ENCODE measurements around the gene IGSF9B. TPM values are rescaled to one million over a fixed set of nuclear protein-coding genes. Genes with fewer than 3 reads are reported as not detected.
A peak's percentile ranks its signal among the peaks of the same experiment; 100 is the strongest.

The IGSF9B gene
- total RNA-seq, 2 experiments from 2014 or later, result 124 to 136 TPM

DNA sequence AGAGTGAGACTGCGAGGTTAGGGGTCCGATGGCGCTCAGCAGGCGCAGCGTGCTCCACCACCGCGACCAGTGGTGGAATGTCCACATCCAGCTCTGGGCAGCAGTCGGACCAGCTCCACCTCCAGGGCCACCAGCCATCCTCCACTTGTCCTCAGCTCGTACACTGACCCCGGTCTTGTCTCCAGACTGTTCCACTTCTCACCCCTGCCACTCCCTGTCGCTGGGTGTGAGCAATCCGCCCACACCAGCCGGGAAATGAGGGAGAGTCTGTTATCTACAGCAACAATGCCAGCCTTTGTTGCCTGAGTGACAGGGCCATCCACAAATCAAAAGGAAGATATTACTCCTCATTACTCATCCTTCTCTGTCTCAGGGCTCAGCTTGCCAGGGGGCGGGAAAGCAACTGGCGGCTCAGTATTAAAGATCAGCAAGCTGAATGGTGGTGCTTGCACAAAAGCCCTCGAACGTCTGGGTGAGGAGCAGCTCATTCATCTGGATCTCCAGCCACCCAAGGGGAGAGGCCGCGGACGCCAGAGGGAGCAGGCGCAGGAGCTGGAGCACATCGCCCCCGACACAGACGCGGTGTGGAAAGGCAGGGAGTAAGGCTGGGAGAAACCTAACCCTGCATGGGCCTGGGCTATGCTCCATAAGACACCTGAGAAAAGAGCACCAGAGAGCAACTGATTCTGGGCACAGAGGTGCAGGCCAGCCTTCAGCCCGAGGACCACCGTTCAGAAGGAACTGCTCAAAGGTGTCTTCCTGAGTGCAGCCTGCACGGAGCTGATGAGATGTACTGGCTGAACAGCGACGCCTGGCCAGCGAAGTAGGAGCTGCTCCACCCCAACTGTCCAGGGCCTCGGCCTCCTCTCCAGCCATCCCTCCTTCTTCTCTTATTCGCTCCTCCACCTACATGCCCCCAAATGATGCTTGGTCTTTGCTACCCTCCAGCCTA, 21.9 kb downstream of the IGSF9B start:
- Mint-ChIP-seq H3K4me3 (no peak overlapping the region), H3K27me3 (no peaks in the 10 kb centered on the region), H3K4me1 (ENCODE audit: low read depth) (peaks cover 8% of the 10 kb centered on the region), H3K9me3 (no peaks in the 10 kb centered on the region), H3K36me3 (ENCODE audit: low read depth) (peaks cover 53% of the 10 kb centered on the region), H3K27ac (no peak overlapping the region)
- POLR2A ChIA-PET, result interaction anchor here (1.3 to 1.7 kb wide), 3 partner anchors 9 to 21 kb away, joined by 3 to 11 read pairs (median 3); no protein-coding TSS in a partner anchor
- TF ChIP-seq, protein P1, sequence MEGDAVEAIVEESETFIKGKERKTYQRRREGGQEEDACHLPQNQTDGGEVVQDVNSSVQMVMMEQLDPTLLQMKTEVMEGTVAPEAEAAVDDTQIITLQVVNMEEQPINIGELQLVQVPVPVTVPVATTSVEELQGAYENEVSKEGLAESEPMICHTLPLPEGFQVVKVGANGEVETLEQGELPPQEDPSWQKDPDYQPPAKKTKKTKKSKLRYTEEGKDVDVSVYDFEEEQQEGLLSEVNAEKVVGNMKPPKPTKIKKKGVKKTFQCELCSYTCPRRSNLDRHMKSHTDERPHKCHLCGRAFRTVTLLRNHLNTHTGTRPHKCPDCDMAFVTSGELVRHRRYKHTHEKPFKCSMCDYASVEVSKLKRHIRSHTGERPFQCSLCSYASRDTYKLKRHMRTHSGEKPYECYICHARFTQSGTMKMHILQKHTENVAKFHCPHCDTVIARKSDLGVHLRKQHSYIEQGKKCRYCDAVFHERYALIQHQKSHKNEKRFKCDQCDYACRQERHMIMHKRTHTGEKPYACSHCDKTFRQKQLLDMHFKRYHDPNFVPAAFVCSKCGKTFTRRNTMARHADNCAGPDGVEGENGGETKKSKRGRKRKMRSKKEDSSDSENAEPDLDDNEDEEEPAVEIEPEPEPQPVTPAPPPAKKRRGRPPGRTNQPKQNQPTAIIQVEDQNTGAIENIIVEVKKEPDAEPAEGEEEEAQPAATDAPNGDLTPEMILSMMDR (IDR thresholded peaks at IDR 0.05), result no peak
- intact Hi-C loops (cut with micrococcal nuclease), result no loop called here
- DNase-seq, result peak; percentile 35
- CTCF ChIA-PET, result interaction anchor here (1.3 to 1.5 kb wide), 2 partner anchors 13 to 15 kb away, joined by 3 to 6 read pairs; no protein-coding TSS in a partner anchor
- ATAC-seq, result peak; percentile 64

DNA sequence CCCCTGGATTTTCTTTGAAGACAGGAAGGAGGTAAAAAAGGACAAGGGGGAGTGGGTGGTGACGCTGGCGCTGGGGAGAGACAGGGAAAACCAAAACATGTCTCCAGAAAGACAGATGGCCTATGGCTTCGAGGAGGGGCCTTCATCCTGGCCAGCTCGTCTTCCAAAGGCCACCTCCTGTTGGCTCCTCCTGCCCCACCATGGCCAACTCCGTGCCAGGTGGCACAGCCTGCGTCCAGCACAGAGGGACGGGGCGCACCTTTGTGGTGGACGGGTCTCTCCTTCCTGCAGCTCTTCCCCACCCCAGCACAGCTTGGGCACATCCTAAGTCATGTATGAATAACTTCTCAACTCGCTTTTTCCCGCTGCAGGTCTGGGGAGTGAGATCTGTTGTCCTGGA, 22.7 kb downstream of the IGSF9B start:
- TF ChIP-seq, protein P1 (IDR thresholded peaks at IDR 0.05), result no peak
- H3K4me3 Mint-ChIP-seq, result no peak overlapping the region
- ChIA-PET POLR2A (interaction anchor here (1.3 to 1.7 kb wide), 3 partner anchors 9 to 22 kb away, joined by 3 to 11 read pairs (median 3); no protein-coding TSS in a partner anchor), CTCF (interaction anchor here (1.5 kb wide), 1 partner anchor 13 kb away, joined by 6 read pairs; no protein-coding TSS in a partner anchor)
- H3K27ac Mint-ChIP-seq, result no peak overlapping the region
- intact Hi-C loops (cut with micrococcal nuclease), result no loop called here
- no peaks in the 10 kb centered on the region for H3K27me3 Mint-ChIP-seq
- DNase-seq, result no peak
- H3K36me3 Mint-ChIP-seq (ENCODE audit: low read depth), result peaks cover 50% of the 10 kb centered on the region
- H3K9me3 Mint-ChIP-seq, result no peaks in the 10 kb centered on the region
- no peak for ATAC-seq
- H3K4me1 Mint-ChIP-seq (ENCODE audit: low read depth), result peaks cover 14% of the 10 kb centered on the region

DNA sequence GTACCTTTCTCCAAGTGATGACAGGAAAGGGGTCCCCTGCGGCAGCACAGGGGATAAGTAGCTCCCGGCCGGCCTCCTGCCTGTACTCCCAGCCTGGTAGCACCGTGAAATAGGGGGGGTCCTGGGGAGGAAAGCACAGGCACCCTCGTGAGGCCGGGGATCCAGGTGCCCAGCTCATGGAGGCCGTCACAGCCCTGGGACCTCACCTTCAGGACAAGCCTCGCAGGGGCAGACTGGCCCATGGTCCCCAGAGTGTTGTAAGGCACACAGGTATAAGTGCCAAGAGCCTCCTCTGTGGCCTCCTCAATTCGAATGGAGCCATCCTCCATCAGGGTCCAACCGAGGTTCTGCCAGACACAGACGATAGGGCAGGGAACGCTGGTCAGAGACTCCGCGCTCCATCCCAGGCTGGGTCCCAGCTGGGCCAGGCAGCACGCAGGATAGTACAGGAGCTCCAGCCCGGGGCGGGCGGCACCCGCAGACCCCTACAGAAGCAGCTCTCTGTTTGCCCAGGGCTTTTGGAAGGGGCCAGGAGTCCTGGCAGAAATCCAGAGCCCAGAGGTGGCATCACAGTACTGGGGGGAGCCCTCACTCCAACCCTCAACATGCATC, 25.2 kb downstream of the IGSF9B start:
- Mint-ChIP-seq H3K27ac (peak overlapping the region; percentile 20), H3K9me3 (no peaks in the 10 kb centered on the region), H3K4me3 (no peak overlapping the region), H3K4me1 (ENCODE audit: low read depth) (peaks cover 31% of the 10 kb centered on the region), H3K27me3 (no peaks in the 10 kb centered on the region), H3K36me3 (ENCODE audit: low read depth) (peaks cover 49% of the 10 kb centered on the region)
- intact Hi-C loops (cut with micrococcal nuclease), result no loop called here
- TF ChIP-seq, protein P1 (IDR thresholded peaks at IDR 0.05), result no peak
- ATAC-seq (no peak), DNase-seq (no peak)
- ChIA-PET CTCF (no interaction called here), POLR2A (interaction anchor here (1.8 kb wide), 1 partner anchor 16 kb away, joined by 4 read pairs; no protein-coding TSS in a partner anchor)

DNA sequence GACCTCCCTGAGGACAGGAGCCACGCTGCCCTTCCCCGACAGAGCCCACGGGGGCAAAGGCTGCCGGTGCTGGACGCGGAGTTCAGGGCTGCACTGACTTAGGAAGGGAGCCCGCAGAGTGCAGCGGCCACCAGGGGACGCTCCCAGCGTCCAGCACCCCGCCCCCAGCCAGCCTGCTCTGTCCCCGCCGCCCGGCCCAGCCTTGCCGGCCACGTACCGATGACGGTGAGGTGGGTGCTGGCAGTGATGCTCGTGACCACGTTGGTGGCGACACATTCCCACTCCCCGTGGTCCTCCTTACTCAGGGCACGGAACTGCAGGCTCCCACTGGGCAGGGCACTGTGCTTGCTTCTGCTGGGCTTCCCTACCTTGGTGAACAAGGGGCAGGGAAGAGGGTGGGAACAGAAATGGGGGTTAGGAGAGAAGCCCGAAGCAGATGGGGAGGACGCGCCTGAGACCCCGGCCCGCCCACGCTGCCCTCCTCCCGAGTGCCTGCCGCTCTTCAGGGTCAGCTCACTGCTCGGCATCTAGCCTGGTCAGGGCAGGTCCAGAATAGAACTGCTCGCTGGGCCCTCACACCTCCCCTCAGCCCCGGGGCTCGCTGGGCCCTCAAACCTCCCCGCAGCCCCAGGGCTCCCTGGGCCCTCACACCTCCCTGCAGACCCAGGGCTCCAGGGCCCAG, 25.9 kb downstream of the IGSF9B start:
- Mint-ChIP-seq H3K9me3 (no peaks in the 10 kb centered on the region), H3K36me3 (ENCODE audit: low read depth) (peaks cover 50% of the 10 kb centered on the region), H3K4me1 (ENCODE audit: low read depth) (peaks cover 31% of the 10 kb centered on the region), H3K27ac (no peak overlapping the region), H3K27me3 (no peaks in the 10 kb centered on the region), H3K4me3 (no peak overlapping the region)
- TF ChIP-seq, protein P1 (IDR thresholded peaks at IDR 0.05), result no peak
- ATAC-seq (no peak), DNase-seq (no peak)
- CTCF ChIA-PET, result no interaction called here
- intact Hi-C loops (cut with micrococcal nuclease), result no loop called here
- POLR2A ChIA-PET, result interaction anchor here (1.8 kb wide), 1 partner anchor 16 kb away, joined by 4 read pairs; no protein-coding TSS in a partner anchor
